ENCODE results near the gene FRS3.

FRS3 gene

DNA sequence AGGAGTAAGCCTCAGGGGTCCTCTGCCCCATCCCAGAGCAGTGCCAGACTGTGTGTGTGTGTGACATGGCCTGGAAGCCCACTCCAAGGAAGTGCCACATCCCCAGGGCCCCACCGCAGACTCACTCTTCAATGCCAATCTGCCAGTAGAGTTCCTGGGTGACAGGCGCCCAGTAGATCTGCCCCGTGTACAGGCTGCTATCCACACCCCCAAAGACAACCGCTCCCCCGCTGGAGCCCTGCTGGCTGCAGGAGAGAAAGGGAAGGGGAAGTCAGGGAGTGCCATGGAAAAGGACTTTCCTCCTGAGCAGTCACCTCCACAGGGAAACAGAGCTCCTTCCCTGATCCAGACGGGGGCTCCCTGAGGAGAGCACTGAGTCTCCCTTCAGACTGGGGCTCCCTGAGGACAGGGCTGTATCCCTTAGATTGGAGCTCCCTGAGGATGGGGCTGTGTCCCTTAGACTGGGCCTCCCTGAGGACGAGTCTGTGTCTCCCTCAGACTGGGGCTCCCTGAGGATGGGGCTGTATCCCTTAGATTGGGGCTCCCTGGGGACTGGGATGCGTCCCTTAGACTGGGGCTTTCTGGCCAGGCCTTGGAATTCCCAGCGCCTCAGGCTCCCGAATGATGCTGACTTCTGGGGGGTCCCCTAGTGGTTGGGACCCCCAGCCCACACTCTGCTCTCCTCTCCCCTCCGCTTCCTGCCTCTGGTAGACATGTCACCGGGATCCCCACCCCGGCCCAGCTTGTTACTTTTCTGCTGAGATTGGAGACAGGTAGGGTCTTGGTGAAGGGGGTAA is 39.1 kb downstream of the FRS3 start:
- TF ChIP-seq, protein P1, sequence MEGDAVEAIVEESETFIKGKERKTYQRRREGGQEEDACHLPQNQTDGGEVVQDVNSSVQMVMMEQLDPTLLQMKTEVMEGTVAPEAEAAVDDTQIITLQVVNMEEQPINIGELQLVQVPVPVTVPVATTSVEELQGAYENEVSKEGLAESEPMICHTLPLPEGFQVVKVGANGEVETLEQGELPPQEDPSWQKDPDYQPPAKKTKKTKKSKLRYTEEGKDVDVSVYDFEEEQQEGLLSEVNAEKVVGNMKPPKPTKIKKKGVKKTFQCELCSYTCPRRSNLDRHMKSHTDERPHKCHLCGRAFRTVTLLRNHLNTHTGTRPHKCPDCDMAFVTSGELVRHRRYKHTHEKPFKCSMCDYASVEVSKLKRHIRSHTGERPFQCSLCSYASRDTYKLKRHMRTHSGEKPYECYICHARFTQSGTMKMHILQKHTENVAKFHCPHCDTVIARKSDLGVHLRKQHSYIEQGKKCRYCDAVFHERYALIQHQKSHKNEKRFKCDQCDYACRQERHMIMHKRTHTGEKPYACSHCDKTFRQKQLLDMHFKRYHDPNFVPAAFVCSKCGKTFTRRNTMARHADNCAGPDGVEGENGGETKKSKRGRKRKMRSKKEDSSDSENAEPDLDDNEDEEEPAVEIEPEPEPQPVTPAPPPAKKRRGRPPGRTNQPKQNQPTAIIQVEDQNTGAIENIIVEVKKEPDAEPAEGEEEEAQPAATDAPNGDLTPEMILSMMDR (IDR thresholded peaks at IDR 0.05) = no peak

GRCh38 chr6:41739041-41739440 is 40.7 kb downstream of the FRS3 start:
- TF ChIP-seq, protein P1 (IDR thresholded peaks at IDR 0.05) = no peak

DNA sequence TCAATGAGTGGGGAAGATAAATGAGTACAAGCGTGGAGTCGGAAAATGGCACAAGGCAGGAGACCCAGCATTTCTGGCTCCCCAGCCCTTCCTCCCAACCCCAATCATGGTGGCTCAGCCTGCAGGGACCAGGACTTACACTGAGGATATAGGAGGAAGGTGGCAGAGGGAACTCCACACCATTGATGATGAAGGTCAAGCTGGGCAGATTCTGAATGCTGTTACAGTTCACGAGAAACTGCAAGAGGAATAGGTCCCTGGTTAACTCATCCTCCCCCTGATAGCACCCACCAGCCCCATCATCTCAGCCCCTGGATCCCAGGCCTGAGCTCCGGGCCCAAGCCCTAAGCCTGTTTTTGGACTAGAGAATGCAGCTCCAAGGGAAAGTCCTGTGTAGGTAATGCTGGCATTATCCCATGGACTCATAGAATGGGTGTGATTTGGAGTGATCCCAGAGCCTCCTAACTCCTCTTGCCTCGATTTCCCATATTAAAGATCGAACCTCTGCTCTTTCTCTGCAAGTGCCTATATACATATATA is 42.0 kb downstream of the FRS3 start:
- TF ChIP-seq, protein P1 (IDR thresholded peaks at IDR 0.05) = no peak

- TF ChIP-seq, protein P1 (IDR thresholded peaks at IDR 0.05) = no peak
Measured at GRCh38 chr6:41736800-41737555, 42.7 kb downstream of the FRS3 start.

GRCh38 chr6:41736186-41736733 is 43.4 kb downstream of the FRS3 start:
- TF ChIP-seq, protein P1 (IDR thresholded peaks at IDR 0.05) = no peak

- TF ChIP-seq, protein P1 (IDR thresholded peaks at IDR 0.05) = peak; percentile 91
Measured at GRCh38 chr6:41735427-41736185, 44.1 kb downstream of the FRS3 start, which contains the start of gene TFEB. TSS of gene TFEB (minus strand) at chr6:41735608. CDS start at chr6:41691213, 44,395 bp downstream.
